ENCODE results near the gene DGKH.

GRCh38 chr13:42113478-42113877, 65.0 kb downstream of the DGKH start:
- TF ChIP-seq POLR2A (IDR thresholded peaks at IDR 0.05) (no peak), CTCF (IDR thresholded peaks at IDR 0.05) (no peak), POLR2AphosphoS5 (IDR thresholded peaks at IDR 0.05) (no peak)

All from upper lobe of left lung (tissue), 4 donors.